ENCODE results near the gene DMD. TPM values are rescaled to one million over a fixed set of nuclear protein-coding genes. Genes with fewer than 3 reads are reported as not detected.

The DMD gene
- total and polyA plus RNA-seq, 2 donors (not counting 1 experiment from before 2014, with no cell fraction given): 5.1 to 7.2 TPM

- H3K9ac ChIP-seq (ENCODE audit: insufficient read depth, low read length): no peak overlapping the region
- no peak for DNase-seq (ENCODE audit: low read depth in 2 of 2)
- H3K4me3 ChIP-seq (replicated peaks in 1 of 4; ENCODE audit: control extremely low read depth in 1 of 4, insufficient read depth in 1 of 4, low read depth in 3 of 4, low read length in 4 of 4): no peak overlapping the region
- no peaks in the 10 kb centered on the region for H3K27me3 ChIP-seq (ENCODE audit: control insufficient read depth, insufficient read depth, low read length)
- H2AFZ ChIP-seq (ENCODE audit: low read length): no peak overlapping the region
- H3K36me3 ChIP-seq (ENCODE audit: control insufficient read depth, insufficient read depth, low read length): no peaks in the 10 kb centered on the region
- no peaks in the 10 kb centered on the region for H4K20me1 ChIP-seq (ENCODE audit: control insufficient read depth, extremely low read depth, insufficient read depth, low read length)
- no peak for TF ChIP-seq EZH2 (IDR thresholded peaks at IDR 0.05; ENCODE audit: low read length, missing control alignments)
- TF ChIP-seq, protein P1, sequence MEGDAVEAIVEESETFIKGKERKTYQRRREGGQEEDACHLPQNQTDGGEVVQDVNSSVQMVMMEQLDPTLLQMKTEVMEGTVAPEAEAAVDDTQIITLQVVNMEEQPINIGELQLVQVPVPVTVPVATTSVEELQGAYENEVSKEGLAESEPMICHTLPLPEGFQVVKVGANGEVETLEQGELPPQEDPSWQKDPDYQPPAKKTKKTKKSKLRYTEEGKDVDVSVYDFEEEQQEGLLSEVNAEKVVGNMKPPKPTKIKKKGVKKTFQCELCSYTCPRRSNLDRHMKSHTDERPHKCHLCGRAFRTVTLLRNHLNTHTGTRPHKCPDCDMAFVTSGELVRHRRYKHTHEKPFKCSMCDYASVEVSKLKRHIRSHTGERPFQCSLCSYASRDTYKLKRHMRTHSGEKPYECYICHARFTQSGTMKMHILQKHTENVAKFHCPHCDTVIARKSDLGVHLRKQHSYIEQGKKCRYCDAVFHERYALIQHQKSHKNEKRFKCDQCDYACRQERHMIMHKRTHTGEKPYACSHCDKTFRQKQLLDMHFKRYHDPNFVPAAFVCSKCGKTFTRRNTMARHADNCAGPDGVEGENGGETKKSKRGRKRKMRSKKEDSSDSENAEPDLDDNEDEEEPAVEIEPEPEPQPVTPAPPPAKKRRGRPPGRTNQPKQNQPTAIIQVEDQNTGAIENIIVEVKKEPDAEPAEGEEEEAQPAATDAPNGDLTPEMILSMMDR (conservative IDR thresholded peaks at IDR 0.05 in 1 of 2, IDR thresholded peaks at IDR 0.05 in 1 of 2; ENCODE audit: low read depth in 1 of 2, low read length in 2 of 2): no peak
- no peak overlapping the region for H3K4me2 ChIP-seq (ENCODE audit: extremely low read depth, insufficient read depth, low read length)
- H3K79me2 ChIP-seq (ENCODE audit: control insufficient read depth, insufficient read depth, low read length): no peaks in the 10 kb centered on the region
- no peaks in the 10 kb centered on the region for H3K4me1 ChIP-seq (ENCODE audit: control insufficient read depth, extremely low read depth, insufficient read depth, low read length)
- H3K27ac ChIP-seq (ENCODE audit: insufficient read depth, low read length): no peak overlapping the region
- H3K9me3 ChIP-seq (ENCODE audit: control insufficient read depth, insufficient read depth, low read depth, low read length): no peaks in the 10 kb centered on the region
Observed at GRCh38 chrX:32873786-32874185, 337.6 kb downstream of the DMD start.

GRCh38 chrX:32871636-32872035 is 339.7 kb downstream of the DMD start:
- H3K27me3 ChIP-seq (ENCODE audit: control insufficient read depth, insufficient read depth, low read length): no peaks in the 10 kb centered on the region
- H3K9me3 ChIP-seq (ENCODE audit: control insufficient read depth, insufficient read depth, low read depth, low read length): no peaks in the 10 kb centered on the region
- H2AFZ ChIP-seq (ENCODE audit: low read length): no peak overlapping the region
- H3K79me2 ChIP-seq (ENCODE audit: control insufficient read depth, insufficient read depth, low read length): no peaks in the 10 kb centered on the region
- H3K9ac ChIP-seq (ENCODE audit: insufficient read depth, low read length): no peak overlapping the region
- no peak overlapping the region for H3K4me3 ChIP-seq (replicated peaks in 1 of 4; ENCODE audit: control extremely low read depth in 1 of 4, insufficient read depth in 1 of 4, low read depth in 3 of 4, low read length in 4 of 4)
- no peaks in the 10 kb centered on the region for H3K36me3 ChIP-seq (ENCODE audit: control insufficient read depth, insufficient read depth, low read length)
- peak in 1 of 2 donors; percentile 38 for DNase-seq (ENCODE audit: low read depth in 2 of 2)
- no peak overlapping the region for H3K4me2 ChIP-seq (ENCODE audit: extremely low read depth, insufficient read depth, low read length)
- no peaks in the 10 kb centered on the region for H4K20me1 ChIP-seq (ENCODE audit: control insufficient read depth, extremely low read depth, insufficient read depth, low read length)
- no peaks in the 10 kb centered on the region for H3K4me1 ChIP-seq (ENCODE audit: control insufficient read depth, extremely low read depth, insufficient read depth, low read length)
- no peak overlapping the region for H3K27ac ChIP-seq (ENCODE audit: insufficient read depth, low read length)
- TF ChIP-seq, protein P1 (conservative IDR thresholded peaks at IDR 0.05 in 1 of 2, IDR thresholded peaks at IDR 0.05 in 1 of 2; ENCODE audit: low read depth in 1 of 2, low read length in 2 of 2): no peak
- TF ChIP-seq EZH2 (IDR thresholded peaks at IDR 0.05; ENCODE audit: low read length, missing control alignments): no peak

GRCh38 chrX:32868524-32868895 is 342.8 kb downstream of the DMD start:
- H3K9ac ChIP-seq (ENCODE audit: insufficient read depth, low read length): no peak overlapping the region
- H3K4me2 ChIP-seq (ENCODE audit: extremely low read depth, insufficient read depth, low read length): no peak overlapping the region
- H3K4me1 ChIP-seq (ENCODE audit: control insufficient read depth, extremely low read depth, insufficient read depth, low read length): no peaks in the 10 kb centered on the region
- no peaks in the 10 kb centered on the region for H3K27me3 ChIP-seq (ENCODE audit: control insufficient read depth, insufficient read depth, low read length)
- no peak overlapping the region for H3K4me3 ChIP-seq (replicated peaks in 1 of 4; ENCODE audit: control extremely low read depth in 1 of 4, insufficient read depth in 1 of 4, low read depth in 3 of 4, low read length in 4 of 4)
- H3K9me3 ChIP-seq (ENCODE audit: control insufficient read depth, insufficient read depth, low read depth, low read length): no peaks in the 10 kb centered on the region
- no peaks in the 10 kb centered on the region for H3K79me2 ChIP-seq (ENCODE audit: control insufficient read depth, insufficient read depth, low read length)
- TF ChIP-seq, protein P1 (conservative IDR thresholded peaks at IDR 0.05 in 1 of 2, IDR thresholded peaks at IDR 0.05 in 1 of 2; ENCODE audit: low read depth in 1 of 2, low read length in 2 of 2): no peak
- TF ChIP-seq EZH2 (IDR thresholded peaks at IDR 0.05; ENCODE audit: low read length, missing control alignments): no peak
- no peak for DNase-seq (ENCODE audit: low read depth in 2 of 2)
- H3K36me3 ChIP-seq (ENCODE audit: control insufficient read depth, insufficient read depth, low read length): no peaks in the 10 kb centered on the region
- H2AFZ ChIP-seq (ENCODE audit: low read length): no peak overlapping the region
- H4K20me1 ChIP-seq (ENCODE audit: control insufficient read depth, extremely low read depth, insufficient read depth, low read length): no peaks in the 10 kb centered on the region
- H3K27ac ChIP-seq (ENCODE audit: insufficient read depth, low read length): no peak overlapping the region
